Neuronal stem cell (in vitro differentiated cells): ENCODE data around the gene CBFA2T3.

ENCODE experiments used
- DNase-seq: peaks from one replicate; pipeline ENCODE4 v3.0.0-alpha.2; 2013; ENCODE audit warnings: low spot score
- H2AFZ ChIP-seq: one replicate; pipeline ENCODE4 v1.6.1; 2013; ENCODE audit warnings: mild to moderate bottlenecking, low read length, inconsistent platforms
- H2AK5ac ChIP-seq: 2 replicates; pipeline ENCODE4 v1.6.1; 2013; ENCODE audit warnings: low read depth, mild to moderate bottlenecking, inconsistent platforms, low read length, moderate library complexity, mixed read lengths
- H2BK120ac ChIP-seq: 2 replicates; pipeline ENCODE4 v1.6.1; 2013; ENCODE audit warnings: low read depth, mild to moderate bottlenecking, inconsistent platforms, low read length, moderate library complexity, mixed read lengths
- H2BK12ac ChIP-seq: one replicate; pipeline ENCODE4 v1.6.1; 2013; ENCODE audit warnings: low read length, inconsistent platforms
- H2BK15ac ChIP-seq: 2 replicates; pipeline ENCODE4 v1.6.1; 2013; ENCODE audit warnings: mild to moderate bottlenecking, low read length, inconsistent platforms, mixed read lengths
- H2BK5ac ChIP-seq: one replicate; pipeline ENCODE4 v1.6.1; 2013; ENCODE audit warnings: inconsistent platforms, mild to moderate bottlenecking, low read length, moderate library complexity
- H3K14ac ChIP-seq: one replicate; pipeline ENCODE4 v1.6.1; 2013; ENCODE audit warnings: low read length, inconsistent platforms
- H3K18ac ChIP-seq: 2 replicates; pipeline ENCODE4 v1.6.1; 2013; ENCODE audit warnings: low read length, inconsistent platforms
- H3K23ac ChIP-seq: 2 replicates; pipeline ENCODE4 v1.6.1; 2013; ENCODE audit warnings: low read depth, mild to moderate bottlenecking, mixed read lengths, low read length, inconsistent platforms; ENCODE audit not compliant: poor library complexity
- H3K27ac ChIP-seq: replicated peaks from 3 replicates; pipeline ENCODE4 v1.5.1; 2013; ENCODE audit warnings: low read length, inconsistent platforms
- H3K27me3 ChIP-seq, 3 experiments: 2 replicates each; pipeline ENCODE4 v1.6.1; 2013; ENCODE audit warnings: low read length in 3 of 3, mild to moderate bottlenecking in 2 of 3, inconsistent platforms in 1 of 3, low read depth in 1 of 3, mixed read lengths in 1 of 3, moderate library complexity in 1 of 3; ENCODE audit not compliant: control insufficient read depth in 3 of 3, insufficient read depth in 3 of 3
- H3K36me3 ChIP-seq, 2 donors: replicated peaks in 1 of 2; 2 replicates each; pipeline ENCODE4 v1.6.1; 2013; ENCODE audit warnings: low read length in 2 of 2; ENCODE audit not compliant: control insufficient read depth in 2 of 2, insufficient read depth in 2 of 2
- H3K4ac ChIP-seq: 2 replicates; pipeline ENCODE4 v1.6.1; 2013; ENCODE audit warnings: inconsistent platforms, mild to moderate bottlenecking, low read length, moderate library complexity
- H3K4me1 ChIP-seq, 2 donors: 1 replicate in 1 of 2; 2 replicates in 1 of 2; pipeline ENCODE4 v1.6.1; 2013; ENCODE audit warnings: low read length in 2 of 2, low read depth in 1 of 2; ENCODE audit not compliant: control insufficient read depth in 2 of 2, insufficient read depth in 1 of 2
- H3K4me2 ChIP-seq: one replicate; pipeline ENCODE4 v1.6.1; 2013; ENCODE audit warnings: mild to moderate bottlenecking, low read length, inconsistent platforms; ENCODE audit not compliant: insufficient read depth, poor library complexity, severe bottlenecking
- H3K4me3 ChIP-seq, 2 donors: 2 replicates each; pipeline ENCODE4 v1.5.1; 2013; ENCODE audit warnings: low read length in 2 of 2, mild to moderate bottlenecking in 2 of 2, inconsistent platforms in 1 of 2, moderate library complexity in 1 of 2
- H3K79me1 ChIP-seq: one replicate; pipeline ENCODE4 v1.6.1; 2013; ENCODE audit warnings: low read depth, mild to moderate bottlenecking, inconsistent platforms, low read length, moderate library complexity
- H3K9ac ChIP-seq: one replicate; pipeline ENCODE4 v1.6.1; 2013; ENCODE audit warnings: mild to moderate bottlenecking, low read depth, low read length, inconsistent platforms; ENCODE audit not compliant: poor library complexity
- H3K9me3 ChIP-seq, 2 donors: replicated peaks in 1 of 2; 2 replicates each; pipeline versions ENCODE3 to v1.6.1; 2013; ENCODE audit warnings: low read length in 2 of 2, mild to moderate bottlenecking in 2 of 2, inconsistent platforms in 1 of 2, low read depth in 1 of 2, mixed read lengths in 1 of 2, moderate library complexity in 1 of 2; ENCODE audit not compliant: control insufficient read depth in 2 of 2, insufficient read depth in 1 of 2
- H4K8ac ChIP-seq: one replicate; pipeline ENCODE4 v1.6.1; 2013; ENCODE audit warnings: low read depth, mild to moderate bottlenecking, inconsistent platforms, low read length, moderate library complexity
- H4K91ac ChIP-seq: one replicate; pipeline ENCODE4 v1.6.1; 2013; ENCODE audit warnings: low read length, low read depth, mild to moderate bottlenecking, inconsistent platforms; ENCODE audit not compliant: poor library complexity
- WGBS, 2 donors: extraction: QIAGEN DNeasy Blood & Tissue Kit; methylation state at CpG; one replicate each; pipeline ENCODE4 v1.1.7; 2013; ENCODE audit warnings: missing lambda C conversion rate in 2 of 2, mixed read lengths in 1 of 2; ENCODE audit not compliant: insufficient read length in 2 of 2, insufficient replicate concordance in 1 of 2; ENCODE audit errors: extremely low coverage in 2 of 2; 5-methylcytosine and 5-hydroxymethylcytosine counted together

The CBFA2T3 gene

GRCh38 chr16:88961011-88961410 lies 16.0 kb downstream of the CBFA2T3 start:
- H3K4ac ChIP-seq, result no peak overlapping the region
- H4K8ac ChIP-seq, result no peak overlapping the region
- H3K9ac ChIP-seq, result no peak overlapping the region
- H2AFZ ChIP-seq, result no peak overlapping the region
- no peak overlapping the region for H2BK5ac ChIP-seq
- H3K4me3 ChIP-seq, result no peak overlapping the region
- peaks cover 0 to 8% of the 10 kb centered on the region in 2 donors for H3K4me1 ChIP-seq
- no peaks in the 10 kb centered on the region for H3K79me1 ChIP-seq
- H2BK12ac ChIP-seq, result no peak overlapping the region
- no peak overlapping the region for H2AK5ac ChIP-seq
- H3K18ac ChIP-seq, result no peak overlapping the region
- WGBS, 2 donors, result no CpG with 5 or more reads among the region's 9 CpGs
- H3K9me3 ChIP-seq, result peaks cover 0 to 4% of the 10 kb centered on the region in 2 donors
- H4K91ac ChIP-seq, result no peak overlapping the region
- no peak overlapping the region for H2BK120ac ChIP-seq
- no peak overlapping the region for H3K14ac ChIP-seq
- H2BK15ac ChIP-seq, result no peak overlapping the region
- peaks cover 0 to 38% (median 0%) of the 10 kb centered on the region in 3 experiments for H3K27me3 ChIP-seq
- no peak overlapping the region for H3K4me2 ChIP-seq
- no peak for DNase-seq
- H3K27ac ChIP-seq, result no peak overlapping the region
- H3K36me3 ChIP-seq, result no peaks in the 10 kb centered on the region
- H3K23ac ChIP-seq, result no peak overlapping the region

- no peak overlapping the region for H3K4me2 ChIP-seq
- H2BK15ac ChIP-seq, result no peak overlapping the region
- peaks cover 0 to 8% of the 10 kb centered on the region in 2 donors for H3K4me1 ChIP-seq
- no peak overlapping the region for H4K91ac ChIP-seq
- no peak overlapping the region for H3K4ac ChIP-seq
- H4K8ac ChIP-seq, result no peak overlapping the region
- H2AFZ ChIP-seq, result no peak overlapping the region
- H2BK5ac ChIP-seq, result no peak overlapping the region
- H3K36me3 ChIP-seq, result no peaks in the 10 kb centered on the region
- H3K23ac ChIP-seq, result no peak overlapping the region
- WGBS, 2 donors, result no CpG with 5 or more reads among the region's 3 CpGs
- no peak overlapping the region for H2BK12ac ChIP-seq
- DNase-seq, result no peak
- H2BK120ac ChIP-seq, result no peak overlapping the region
- no peak overlapping the region for H3K18ac ChIP-seq
- H3K4me3 ChIP-seq, result no peak overlapping the region
- no peak overlapping the region for H2AK5ac ChIP-seq
- no peak overlapping the region for H3K27ac ChIP-seq
- H3K9me3 ChIP-seq, result peaks cover 0 to 4% of the 10 kb centered on the region in 2 donors
- H3K27me3 ChIP-seq, result peaks cover 0 to 33% (median 0%) of the 10 kb centered on the region in 3 experiments
- no peak overlapping the region for H3K14ac ChIP-seq
- H3K9ac ChIP-seq, result no peak overlapping the region
- no peaks in the 10 kb centered on the region for H3K79me1 ChIP-seq
These were observed 16.5 kb downstream of the CBFA2T3 start for GRCh38 chr16:88960516-88960915.

- no peak for DNase-seq
- peak overlapping the region; percentile 31 for H3K14ac ChIP-seq
- H2BK120ac ChIP-seq, result peak overlapping the region; percentile 81
- H3K18ac ChIP-seq, result peak overlapping the region; percentile 57
- H3K4me2 ChIP-seq, result no peak overlapping the region
- H2AK5ac ChIP-seq, result peak overlapping the region; percentile 56
- H3K4me3 ChIP-seq, result peak overlapping the region in 1 of 2 donors; percentile 4
- H4K8ac ChIP-seq, result no peak overlapping the region
- peak overlapping the region; percentile 98 for H2BK12ac ChIP-seq
- H2BK15ac ChIP-seq, result no peak overlapping the region
- no peaks in the 10 kb centered on the region for H3K79me1 ChIP-seq
- H3K23ac ChIP-seq, result peak overlapping the region; percentile 93
- H3K27ac ChIP-seq, result no peak overlapping the region
- no peak overlapping the region for H2AFZ ChIP-seq
- H4K91ac ChIP-seq, result no peak overlapping the region
- peak overlapping the region; percentile 44 for H3K9ac ChIP-seq
- H2BK5ac ChIP-seq, result peak overlapping the region; percentile 75
- no CpG with 5 or more reads among the region's 18 CpGs for WGBS, 2 donors
- no peaks in the 10 kb centered on the region for H3K36me3 ChIP-seq
- H3K4me1 ChIP-seq, result peaks cover 0 to 8% of the 10 kb centered on the region in 2 donors
- H3K27me3 ChIP-seq, result peaks cover 0 to 22% (median 0%) of the 10 kb centered on the region in 3 experiments
- peaks cover 0 to 4% of the 10 kb centered on the region in 2 donors for H3K9me3 ChIP-seq
- H3K4ac ChIP-seq, result peak overlapping the region; percentile 84
These were observed 18.0 kb downstream of the CBFA2T3 start for GRCh38 chr16:88959022-88959421.

GRCh38 chr16:88957887-88958577 lies 19.0 kb downstream of the CBFA2T3 start:
- H2AK5ac ChIP-seq, result peak overlapping the region; percentile 14
- H3K27me3 ChIP-seq, result peaks cover 0 to 22% (median 0%) of the 10 kb centered on the region in 3 experiments
- no peak overlapping the region for H3K4me2 ChIP-seq

More at GRCh38 chr16:88957887-88958577, 19.0 kb downstream of the CBFA2T3 start:
- no CpG with 5 or more reads among the region's 25 CpGs for WGBS, 2 donors
- DNase-seq, result no peak
- H2BK120ac ChIP-seq, result no peak overlapping the region
- peaks cover 0 to 4% of the 10 kb centered on the region in 2 donors for H3K9me3 ChIP-seq
- H3K9ac ChIP-seq, result no peak overlapping the region
- peaks cover 2% of the 10 kb centered on the region for H3K79me1 ChIP-seq
- H2BK5ac ChIP-seq, result peak overlapping the region; percentile 75
- peaks cover 0 to 8% of the 10 kb centered on the region in 2 donors for H3K4me1 ChIP-seq
- no peak overlapping the region for H3K4ac ChIP-seq
- no peak overlapping the region for H3K4me3 ChIP-seq
- H3K18ac ChIP-seq, result no peak overlapping the region
- H4K8ac ChIP-seq, result no peak overlapping the region
- no peak overlapping the region for H2BK12ac ChIP-seq
- H3K27ac ChIP-seq, result no peak overlapping the region
- H3K23ac ChIP-seq, result no peak overlapping the region
- no peak overlapping the region for H3K14ac ChIP-seq
- no peak overlapping the region for H2BK15ac ChIP-seq
- H4K91ac ChIP-seq, result no peak overlapping the region
- no peaks in the 10 kb centered on the region for H3K36me3 ChIP-seq
- no peak overlapping the region for H2AFZ ChIP-seq
